ENCODE results near the gene CCDC107. TPM values are rescaled to one million over a fixed set of nuclear protein-coding genes. Genes with fewer than 3 reads are reported as not detected.

The CCDC107 gene
- total and polyA plus RNA-seq, 9 of the 15 experiments (the other 6 are each of a cell fraction or from before 2014, with no cell fraction given), result 0.35 to 11.3 (median 6.9) TPM; not detected in 1

DNA sequence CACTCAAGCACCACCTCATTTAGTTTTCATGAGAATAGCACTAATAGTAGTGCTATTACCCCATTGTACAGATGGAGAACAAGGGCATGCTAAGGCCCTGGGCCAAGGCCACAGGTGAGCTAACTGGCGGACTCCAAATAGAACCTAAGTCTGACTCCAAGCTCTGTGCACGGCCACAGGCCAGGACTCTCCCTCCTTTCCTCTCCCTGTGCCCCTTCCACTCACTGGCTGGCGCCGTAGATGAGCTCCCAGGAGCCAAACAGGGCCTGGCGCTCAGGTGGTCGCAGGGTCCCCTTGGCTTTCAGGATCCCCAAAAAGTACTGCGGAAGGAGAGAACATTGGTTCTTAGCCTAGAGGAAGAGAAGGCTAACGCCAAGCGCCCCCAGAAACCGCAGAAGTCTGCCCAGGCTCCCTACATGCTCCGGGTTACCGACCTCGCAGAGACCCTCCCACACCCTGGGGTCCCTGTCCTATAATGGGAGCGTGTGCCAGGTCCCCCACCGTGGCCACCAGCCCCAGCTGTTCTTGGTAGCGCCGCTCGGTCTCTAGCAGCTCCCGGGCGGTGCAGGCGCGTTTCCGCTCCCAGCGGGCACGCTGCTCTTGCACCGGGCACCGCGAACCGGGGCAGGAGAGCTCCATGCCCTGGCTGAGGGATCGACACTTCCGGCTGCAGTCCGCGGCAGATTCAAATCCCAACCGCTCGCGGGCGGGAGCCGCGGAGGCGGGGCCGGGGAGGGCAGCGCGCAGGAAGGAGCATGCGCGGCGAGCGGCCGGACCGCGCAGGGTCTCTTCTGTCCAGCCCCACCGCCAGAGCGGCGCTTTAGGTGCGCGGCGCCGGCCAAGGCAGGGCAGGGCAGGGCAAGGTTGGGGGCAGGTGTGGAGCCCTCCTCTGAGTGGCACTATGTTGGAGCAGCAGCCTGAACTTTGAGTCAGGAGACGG is 6.7 kb downstream of the CCDC107 start, which contains the start of gene ARHGEF39 (continued):
- no peak for TF ChIP-seq MXI1 (IDR thresholded peaks at IDR 0.05; ENCODE audit: low read depth, low read length)
- TF ChIP-seq ZNF436 (CRISPR knock-in tag; IDR thresholded peaks at IDR 0.05), result no peak
- 0 out of 2 replicates have a peak, but pooled peaks have one; percentile 18 for TF ChIP-seq CC2D1A (IDR thresholded peaks at IDR 0.05)
- TF ChIP-seq SMARCC2 (IDR thresholded peaks at IDR 0.05; ENCODE audit: low read depth), result no peak
- peak; percentile 92 to 94 for TF ChIP-seq NRF1 (conservative IDR thresholded peaks at IDR 0.05 in 1 of 2, IDR thresholded peaks at IDR 0.05 in 1 of 2)
- TF ChIP-seq SIN3A (IDR thresholded peaks at IDR 0.05; ENCODE audit: borderline replicate concordance in 2 of 2, control insufficient read depth in 1 of 2, low read depth in 2 of 2, low read length in 2 of 2), result peak; percentile 56 to 65; a peak in 1 of 4 replicates
- TF ChIP-seq GTF3C2 (IDR thresholded peaks at IDR 0.05; ENCODE audit: borderline replicate concordance, extremely low read depth, insufficient read length), result no peak
- TF ChIP-seq KLF16 (IDR thresholded peaks at IDR 0.05), result no peak
- TF ChIP-seq EHMT2 (IDR thresholded peaks at IDR 0.05), result no peak
- TF ChIP-seq, protein P1, sequence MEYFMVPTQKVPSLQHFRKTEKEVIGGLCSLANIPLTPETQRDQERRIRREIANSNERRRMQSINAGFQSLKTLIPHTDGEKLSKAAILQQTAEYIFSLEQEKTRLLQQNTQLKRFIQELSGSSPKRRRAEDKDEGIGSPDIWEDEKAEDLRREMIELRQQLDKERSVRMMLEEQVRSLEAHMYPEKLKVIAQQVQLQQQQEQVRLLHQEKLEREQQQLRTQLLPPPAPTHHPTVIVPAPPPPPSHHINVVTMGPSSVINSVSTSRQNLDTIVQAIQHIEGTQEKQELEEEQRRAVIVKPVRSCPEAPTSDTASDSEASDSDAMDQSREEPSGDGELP (CRISPR knock-in tag; IDR thresholded peaks at IDR 0.05; ENCODE audit: borderline replicate concordance), result peak; percentile 84; the same call in 1 of the 2 replicates
- TF ChIP-seq ZNF699 (CRISPR knock-in tag; IDR thresholded peaks at IDR 0.05; ENCODE audit: insufficient replicate concordance), result no peak
- TF ChIP-seq, protein P2, sequence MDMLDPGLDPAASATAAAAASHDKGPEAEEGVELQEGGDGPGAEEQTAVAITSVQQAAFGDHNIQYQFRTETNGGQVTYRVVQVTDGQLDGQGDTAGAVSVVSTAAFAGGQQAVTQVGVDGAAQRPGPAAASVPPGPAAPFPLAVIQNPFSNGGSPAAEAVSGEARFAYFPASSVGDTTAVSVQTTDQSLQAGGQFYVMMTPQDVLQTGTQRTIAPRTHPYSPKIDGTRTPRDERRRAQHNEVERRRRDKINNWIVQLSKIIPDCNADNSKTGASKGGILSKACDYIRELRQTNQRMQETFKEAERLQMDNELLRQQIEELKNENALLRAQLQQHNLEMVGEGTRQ (CRISPR knock-in tag; IDR thresholded peaks at IDR 0.05), result no peak
- peak; percentile 66 for TF ChIP-seq HMGN3 (IDR thresholded peaks at IDR 0.05; ENCODE audit: borderline replicate concordance, extremely low read depth, insufficient read length, low read depth, low read length)
- TF ChIP-seq NCOA6 (IDR thresholded peaks at IDR 0.05), result no peak
- peak; percentile 77; the same call in 1 of the 2 replicates for TF ChIP-seq ARID4B (CRISPR knock-in tag; IDR thresholded peaks at IDR 0.05)

Measured in K562 (cell line).